DND-41 (cell line): ENCODE data around the gene CLP1.

Experiments
- ATAC-seq: fragments of 200-7000 bp; cut with Tn5 transposase; 3 replicates; pipeline ENCODE4 v1.9.1; 2021; ENCODE audit warnings: low read depth; ENCODE audit not compliant: insufficient read depth
- DNase-seq: peaks from one replicate; pipeline ENCODE4 v3.0.0-alpha.2; 2020
- H2AFZ ChIP-seq: 2 replicates; pipeline ENCODE4 v1.6.0; 2012; ENCODE audit warnings: low read depth, low read length
- H3K27ac ChIP-seq: 2 replicates; pipeline ENCODE4 v1.5.1; 2012; ENCODE audit warnings: low read length, inconsistent platforms
- H3K27me3 ChIP-seq: fragments of 200-600 bp; sonication (generic); 2 replicates; pipeline ENCODE4 v1.6.0; 2012; ENCODE audit warnings: low read length, mild to moderate bottlenecking, inconsistent platforms; ENCODE audit not compliant: insufficient read depth, poor library complexity
- H3K36me3 ChIP-seq: 2 replicates; pipeline ENCODE4 v1.5.1; 2012; ENCODE audit warnings: low read length, inconsistent platforms; ENCODE audit not compliant: insufficient read depth
- H3K4me1 ChIP-seq: 2 replicates; pipeline ENCODE4 v1.5.1; 2012; ENCODE audit warnings: mild to moderate bottlenecking, low read length; ENCODE audit not compliant: insufficient read depth
- H3K4me2 ChIP-seq: 2 replicates; pipeline ENCODE4 v1.6.0; 2012; ENCODE audit warnings: mild to moderate bottlenecking, moderate library complexity, low read length, inconsistent platforms; ENCODE audit not compliant: insufficient read depth
- H3K4me3 ChIP-seq, 2 experiments: fragments of 200-600 bp in 1 of 2; shearing (Covaris generic) in 1 of 2; 2 replicates each; pipeline ENCODE4 v1.5.1; 2012 to 2016; ENCODE audit warnings: inconsistent platforms in 2 of 2, low read length in 2 of 2, mild to moderate bottlenecking in 2 of 2, low read depth in 1 of 2, moderate library complexity in 1 of 2
- H3K79me2 ChIP-seq: 2 replicates; pipeline ENCODE4 v1.6.0; 2012; ENCODE audit warnings: low read length, inconsistent platforms; ENCODE audit not compliant: insufficient read depth
- H3K9ac ChIP-seq: 2 replicates; pipeline ENCODE4 v1.6.0; 2012; ENCODE audit warnings: low read depth, mild to moderate bottlenecking, inconsistent platforms, low read length, moderate library complexity
- H3K9me3 ChIP-seq: 2 replicates; pipeline ENCODE4 v1.5.1; 2012; ENCODE audit warnings: low read length, moderate library complexity, mild to moderate bottlenecking, inconsistent platforms; ENCODE audit not compliant: insufficient read depth, severe bottlenecking
- H4K20me1 ChIP-seq: 2 replicates; pipeline ENCODE4 v1.6.0; 2012; ENCODE audit warnings: low read length; ENCODE audit not compliant: insufficient read depth
- CTCF ChIP-seq: IDR thresholded peaks from 2 replicates; pipeline ENCODE4 v1.5.1; 2012; ENCODE audit warnings: borderline replicate concordance, low read length, moderate library complexity, mild to moderate bottlenecking; ENCODE audit not compliant: poor library complexity, severe bottlenecking; ENCODE audit errors: extremely low read depth
- EZH2 ChIP-seq: IDR thresholded peaks from 3 replicates; pipeline ENCODE4 v1.6.1; 2012; ENCODE audit warnings: borderline replicate concordance, low read depth, mild to moderate bottlenecking, moderate library complexity, low read length, inconsistent platforms; ENCODE audit not compliant: severe bottlenecking

Gene CLP1

GRCh38 chr11:57668434-57668782, 10.8 kb downstream of the CLP1 start:
- H3K4me3 ChIP-seq, result peak overlapping the region; percentile 75 to 82
- peak overlapping the region; percentile 75 for H3K4me2 ChIP-seq
- peak overlapping the region; percentile 73 for H2AFZ ChIP-seq
- H3K27me3 ChIP-seq, result no peaks in the 10 kb centered on the region
- DNase-seq, result peak; percentile 41
- peaks cover 25% of the 10 kb centered on the region for H3K36me3 ChIP-seq
- peaks cover 55% of the 10 kb centered on the region for H3K79me2 ChIP-seq
- peaks cover 42% of the 10 kb centered on the region for H4K20me1 ChIP-seq
- H3K9ac ChIP-seq, result peak overlapping the region; percentile 94
- H3K27ac ChIP-seq, result peak overlapping the region; percentile 93
- peak; percentile 6 for ATAC-seq
- H3K9me3 ChIP-seq, result no peaks in the 10 kb centered on the region
- TF ChIP-seq EZH2 (no peak), CTCF (no peak)
- peaks cover 51% of the 10 kb centered on the region for H3K4me1 ChIP-seq

GRCh38 chr11:57674251-57674650, 16.7 kb downstream of the CLP1 start:
- peak overlapping the region; percentile 34 for H3K4me2 ChIP-seq

GRCh38 chr11:57675176-57675941, 17.8 kb downstream of the CLP1 start:
- H3K4me3 ChIP-seq, result no peak overlapping the region
- peaks cover 33% of the 10 kb centered on the region for H3K4me1 ChIP-seq
- no peaks in the 10 kb centered on the region for H3K9me3 ChIP-seq
- no peak for DNase-seq
- no peak; the same call in 2 of the 3 replicates for ATAC-seq
- peaks cover 75% of the 10 kb centered on the region for H4K20me1 ChIP-seq
- no peak overlapping the region for H3K27ac ChIP-seq
- peaks cover 94% of the 10 kb centered on the region for H3K79me2 ChIP-seq
- peak overlapping the region; percentile 11; the same call in 1 of the 2 replicates for H3K4me2 ChIP-seq
- no peaks in the 10 kb centered on the region for H3K27me3 ChIP-seq
- peaks cover 83% of the 10 kb centered on the region for H3K36me3 ChIP-seq
- H3K9ac ChIP-seq, result no peak overlapping the region
- TF ChIP-seq EZH2 (no peak), CTCF (no peak)
- H2AFZ ChIP-seq, result no peak overlapping the region

More at GRCh38 chr11:57674251-57674650, 16.7 kb downstream of the CLP1 start:
- DNase-seq, result no peak
- Histone ChIP-seq H3K79me2 (peaks cover 94% of the 10 kb centered on the region), H3K4me1 (peaks cover 44% of the 10 kb centered on the region), H3K9me3 (no peaks in the 10 kb centered on the region), H3K36me3 (peaks cover 73% of the 10 kb centered on the region), H3K4me3 (no peak overlapping the region), H4K20me1 (peaks cover 74% of the 10 kb centered on the region), H3K27me3 (no peaks in the 10 kb centered on the region), H3K9ac (no peak overlapping the region), H3K27ac (no peak overlapping the region), H2AFZ (no peak overlapping the region)
- TF ChIP-seq EZH2 (no peak), CTCF (no peak)
- ATAC-seq, result no peak
